Transverse colon (tissue), 4 donors: Measurements from ENCODE around the gene TMED1. TPM values are rescaled to one million over a fixed set of nuclear protein-coding genes. Genes with fewer than 3 reads are reported as not detected.

Source experiments
- DNase-seq: peaks from one replicate; pipeline ENCODE4 v3.0.0-alpha.2; 2019
- H3K27ac ChIP-seq, 4 donors: fragments of 200-600 bp; sonication (generic); 2 replicates each; pipeline ENCODE4 v1.5.1; 2016 to 2018; ENCODE audit warnings: inconsistent platforms in 4 of 4
- H3K27me3 ChIP-seq: fragments of 200-600 bp; sonication (generic); 2 replicates; pipeline ENCODE4 v1.5.1; 2017; ENCODE audit warnings: inconsistent platforms
- H3K36me3 ChIP-seq, 4 donors: fragments of 200-600 bp; sonication (generic); 2 replicates each; pipeline ENCODE4 v1.5.1; 2017 to 2019; ENCODE audit warnings: inconsistent platforms in 4 of 4
- H3K4me1 ChIP-seq, 4 donors: fragments of 200-600 bp; sonication (generic); 2 replicates each; pipeline ENCODE4 v1.5.1; 2017 to 2020; ENCODE audit warnings: inconsistent platforms in 4 of 4
- H3K4me3 ChIP-seq, 4 donors: fragments of 200-600 bp; sonication (generic); 1 replicate in 1 of 4; 2 replicates in 3 of 4; pipeline versions ENCODE4 v1.5.1 to v1.6.1; 2017 to 2019; ENCODE audit warnings: inconsistent platforms in 4 of 4
- H3K9me3 ChIP-seq, 2 donors: fragments of 200-600 bp; sonication (generic); 2 replicates each; pipeline ENCODE4 v1.5.1; 2017 to 2019; ENCODE audit warnings: inconsistent platforms in 2 of 2
- EP300 ChIP-seq: sonication (generic); formaldehyde crosslinking; IDR thresholded peaks from one replicate; pipeline ENCODE4 v1.6.1; 2017; ENCODE audit warnings: antibody characterized with exemption, low read depth
- POLR2A ChIP-seq: fragments of 450-650 bp; IDR thresholded peaks from one replicate; pipeline ENCODE4 v1.6.1; 2016; ENCODE audit warnings: antibody characterized with exemption, mild to moderate bottlenecking, moderate library complexity
- POLR2AphosphoS5 ChIP-seq, 3 donors: sonication (generic); formaldehyde crosslinking; IDR thresholded peaks; one replicate each; pipeline ENCODE4 v1.6.1; 2016; ENCODE audit warnings: antibody characterized with exemption in 3 of 3
- WGBS, 2 donors: methylation state at CpG; one replicate each; pipeline ENCODE4 v1.1.5; 2018; ENCODE audit warnings: low coverage in 1 of 2; 5-methylcytosine and 5-hydroxymethylcytosine counted together
- in situ Hi-C, 4 donors: fragments of 200-750 bp; cut with MboI; loops; one replicate each; pipeline versions ENCODE4 v1.15.0 to v1.15.1; 2017; ENCODE audit warnings: low sequenced_read_pairs in 3 of 4, low pct_ligation_motif_present in 1 of 4, low pct_unique_long_range_greater_than_20kb in 1 of 4
- intact Hi-C: fragments of 100-400 bp; cut with DNase I; formaldehyde crosslinking; loops from one replicate; pipeline ENCODE4 v1.15.1; 2023; ENCODE audit warnings: low total_unique reads
- total RNA-seq, 4 donors: library from RNA; depleted of rRNA; stranded (reverse); fragments of >200 nt; gene quantifications; one replicate each; pipeline ENCODE4 v1.1.0, GENCODE V29; 2016
- TF ChIP-seq, protein P1 (sequence below), 5 experiments: fragments of 200-600 bp in 3 of 5; fragments of 450-650 bp in 2 of 5; sonication (generic) in 3 of 5; IDR thresholded peaks; 1 replicate in 2 of 5; 2 replicates in 3 of 5; pipeline ENCODE4 v1.5.1; 2016 to 2017; ENCODE audit warnings: antibody characterized with exemption in 5 of 5, inconsistent platforms in 3 of 5, mild to moderate bottlenecking in 2 of 5, moderate library complexity in 1 of 5

TMED1 gene
- total RNA-seq, 4 donors from 2014 or later = 2.8 to 40.4 (median 24.4) TPM

DNA sequence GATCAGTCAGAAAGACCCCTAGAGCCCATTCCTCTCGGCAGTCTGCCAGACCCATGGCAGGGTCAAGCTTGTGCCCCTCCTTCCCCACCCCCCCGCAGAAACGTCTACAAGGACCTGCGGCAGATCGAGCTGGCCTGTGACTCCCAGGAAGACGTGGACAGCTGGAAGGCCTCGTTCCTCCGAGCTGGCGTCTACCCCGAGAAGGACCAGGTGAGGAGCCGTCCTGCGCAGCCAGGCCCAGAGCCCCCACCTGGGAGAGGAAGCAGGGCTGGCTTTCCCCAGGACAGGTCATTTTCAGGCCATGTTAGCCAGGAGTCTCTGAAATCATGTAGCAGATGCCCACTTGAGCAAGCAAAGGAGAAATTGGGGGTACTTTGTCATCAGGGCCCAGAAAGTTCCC lies 12.3 kb downstream of the TMED1 start:
- Histone ChIP-seq H3K36me3 (peaks cover 0 to 68% (median 33%) of the 10 kb centered on the region in 4 donors), H3K27me3 (no peaks in the 10 kb centered on the region), H3K4me3 (no peak overlapping the region), H3K27ac (no peak overlapping the region), H3K4me1 (no peaks in the 10 kb centered on the region), H3K9me3 (no peaks in the 10 kb centered on the region)
- intact Hi-C loops = no loop called here
- TF ChIP-seq EP300 (no peak), POLR2AphosphoS5 (IDR thresholded peaks at IDR 0.05) (no peak), POLR2A (no peak)
- TF ChIP-seq, protein P1, sequence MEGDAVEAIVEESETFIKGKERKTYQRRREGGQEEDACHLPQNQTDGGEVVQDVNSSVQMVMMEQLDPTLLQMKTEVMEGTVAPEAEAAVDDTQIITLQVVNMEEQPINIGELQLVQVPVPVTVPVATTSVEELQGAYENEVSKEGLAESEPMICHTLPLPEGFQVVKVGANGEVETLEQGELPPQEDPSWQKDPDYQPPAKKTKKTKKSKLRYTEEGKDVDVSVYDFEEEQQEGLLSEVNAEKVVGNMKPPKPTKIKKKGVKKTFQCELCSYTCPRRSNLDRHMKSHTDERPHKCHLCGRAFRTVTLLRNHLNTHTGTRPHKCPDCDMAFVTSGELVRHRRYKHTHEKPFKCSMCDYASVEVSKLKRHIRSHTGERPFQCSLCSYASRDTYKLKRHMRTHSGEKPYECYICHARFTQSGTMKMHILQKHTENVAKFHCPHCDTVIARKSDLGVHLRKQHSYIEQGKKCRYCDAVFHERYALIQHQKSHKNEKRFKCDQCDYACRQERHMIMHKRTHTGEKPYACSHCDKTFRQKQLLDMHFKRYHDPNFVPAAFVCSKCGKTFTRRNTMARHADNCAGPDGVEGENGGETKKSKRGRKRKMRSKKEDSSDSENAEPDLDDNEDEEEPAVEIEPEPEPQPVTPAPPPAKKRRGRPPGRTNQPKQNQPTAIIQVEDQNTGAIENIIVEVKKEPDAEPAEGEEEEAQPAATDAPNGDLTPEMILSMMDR (IDR thresholded peaks at IDR 0.05) = no peak
- in situ Hi-C loops = no loop called here
- DNase-seq = no peak
- WGBS, 2 donors = 90% methylated on average over 9 of the region's 12 CpGs; no CpG with 5 or more reads in 1 of the 2 donors

DNA sequence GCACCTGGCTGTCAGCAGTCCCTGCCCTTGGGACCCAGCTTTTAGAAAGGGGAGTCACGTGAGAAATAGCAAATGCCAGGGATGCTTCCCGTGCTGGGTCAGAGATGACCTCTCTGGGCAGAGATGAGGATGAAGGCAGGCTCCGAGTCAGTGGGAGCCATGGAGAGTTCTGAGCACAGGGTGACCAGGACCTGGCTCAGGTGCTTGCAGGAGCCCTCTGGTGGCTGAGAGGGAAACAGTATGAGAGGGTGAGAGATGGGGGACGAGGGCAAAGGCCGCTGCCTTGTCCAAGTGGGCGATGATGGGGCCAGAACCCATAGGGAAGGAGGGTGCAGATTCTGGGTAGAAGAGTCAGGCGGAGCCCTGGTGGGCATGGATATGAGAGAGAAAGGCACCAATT lies 15.8 kb downstream of the TMED1 start:
- H3K27ac ChIP-seq = no peak overlapping the region
- DNase-seq = no peak
- intact Hi-C loops = no loop called here
- H3K9me3 ChIP-seq = no peaks in the 10 kb centered on the region
- H3K27me3 ChIP-seq = no peaks in the 10 kb centered on the region
- in situ Hi-C loops = no loop called here
- 80 to 89% methylated on average over 2 to 7 of the region's 7 CpGs for WGBS, 2 donors
- H3K4me3 ChIP-seq = no peak overlapping the region
- no peak for TF ChIP-seq POLR2AphosphoS5 (IDR thresholded peaks at IDR 0.05)
- no peak for TF ChIP-seq EP300
- TF ChIP-seq, protein P1 (IDR thresholded peaks at IDR 0.05) = no peak
- no peak for TF ChIP-seq POLR2A
- peaks cover 0 to 7% (median 0%) of the 10 kb centered on the region in 4 donors for H3K4me1 ChIP-seq
- H3K36me3 ChIP-seq = peaks cover 0 to 41% (median 19%) of the 10 kb centered on the region in 4 donors

DNA sequence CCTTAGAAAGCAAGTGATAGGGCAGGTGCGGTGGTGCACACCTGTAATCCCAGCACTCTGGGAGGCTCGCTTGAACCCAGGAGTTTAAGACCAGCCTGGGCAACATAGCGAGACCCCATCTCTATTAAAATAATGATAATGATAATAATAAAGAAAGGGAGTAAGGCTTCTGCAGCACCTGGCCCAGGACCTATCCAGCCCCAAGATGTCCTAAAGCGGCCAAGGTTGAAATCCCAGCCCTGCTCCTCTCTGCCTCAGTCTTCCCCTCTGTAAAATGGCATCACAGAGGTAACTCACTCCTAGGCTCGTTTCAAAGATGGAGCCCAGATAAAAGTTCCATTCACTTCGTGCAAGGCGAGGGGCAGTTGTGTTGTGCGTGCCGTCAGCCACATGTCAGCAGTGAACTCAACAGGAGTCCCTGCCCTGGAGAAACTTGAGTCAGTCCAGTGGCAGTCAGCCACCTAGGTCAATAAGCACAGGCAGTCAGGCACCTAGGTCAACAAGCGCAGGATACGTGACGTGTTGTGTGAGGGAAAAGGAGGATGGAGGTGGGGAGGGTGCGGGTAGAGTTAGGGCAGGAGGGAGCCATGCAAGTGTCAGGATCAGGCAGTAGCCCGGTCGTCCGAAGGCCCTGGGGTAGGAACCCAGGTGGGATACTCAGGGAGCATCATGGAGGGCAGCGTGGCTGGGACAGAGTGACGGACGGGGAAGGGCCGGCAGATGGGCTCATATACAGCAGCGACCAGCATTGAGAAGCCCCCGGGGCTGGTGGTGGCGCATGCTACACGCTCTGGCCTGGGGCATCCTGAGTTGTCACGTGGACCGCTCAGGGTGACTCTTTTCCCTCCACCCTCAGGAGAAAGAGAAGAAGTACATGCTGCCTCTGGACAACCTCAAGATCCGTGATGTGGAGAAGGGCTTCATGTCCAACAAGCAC lies 16.6 kb downstream of the TMED1 start:
- in situ Hi-C loops = no loop called here
- 92% methylated on average over 27 of the region's 27 CpGs; no CpG with 5 or more reads in 1 of the 2 donors for WGBS, 2 donors
- peak overlapping the region in 1 of 4 donors; percentile 87 for H3K27ac ChIP-seq
- H3K27me3 ChIP-seq = no peaks in the 10 kb centered on the region
- no peaks in the 10 kb centered on the region for H3K9me3 ChIP-seq
- no peak overlapping the region for H3K4me3 ChIP-seq
- intact Hi-C loops = loop anchor here (5.0 kb wide), 1 partner anchor 423 kb away; no protein-coding TSS in a partner anchor
- H3K4me1 ChIP-seq = peaks cover 0 to 7% (median 0%) of the 10 kb centered on the region in 4 donors
- peaks cover 0 to 39% (median 15%) of the 10 kb centered on the region in 4 donors for H3K36me3 ChIP-seq
- no peak for DNase-seq
- no peak for TF ChIP-seq EP300
- TF ChIP-seq, protein P1 (IDR thresholded peaks at IDR 0.05) = no peak
- no peak for TF ChIP-seq POLR2AphosphoS5 (IDR thresholded peaks at IDR 0.05)
- TF ChIP-seq POLR2A = no peak

DNA sequence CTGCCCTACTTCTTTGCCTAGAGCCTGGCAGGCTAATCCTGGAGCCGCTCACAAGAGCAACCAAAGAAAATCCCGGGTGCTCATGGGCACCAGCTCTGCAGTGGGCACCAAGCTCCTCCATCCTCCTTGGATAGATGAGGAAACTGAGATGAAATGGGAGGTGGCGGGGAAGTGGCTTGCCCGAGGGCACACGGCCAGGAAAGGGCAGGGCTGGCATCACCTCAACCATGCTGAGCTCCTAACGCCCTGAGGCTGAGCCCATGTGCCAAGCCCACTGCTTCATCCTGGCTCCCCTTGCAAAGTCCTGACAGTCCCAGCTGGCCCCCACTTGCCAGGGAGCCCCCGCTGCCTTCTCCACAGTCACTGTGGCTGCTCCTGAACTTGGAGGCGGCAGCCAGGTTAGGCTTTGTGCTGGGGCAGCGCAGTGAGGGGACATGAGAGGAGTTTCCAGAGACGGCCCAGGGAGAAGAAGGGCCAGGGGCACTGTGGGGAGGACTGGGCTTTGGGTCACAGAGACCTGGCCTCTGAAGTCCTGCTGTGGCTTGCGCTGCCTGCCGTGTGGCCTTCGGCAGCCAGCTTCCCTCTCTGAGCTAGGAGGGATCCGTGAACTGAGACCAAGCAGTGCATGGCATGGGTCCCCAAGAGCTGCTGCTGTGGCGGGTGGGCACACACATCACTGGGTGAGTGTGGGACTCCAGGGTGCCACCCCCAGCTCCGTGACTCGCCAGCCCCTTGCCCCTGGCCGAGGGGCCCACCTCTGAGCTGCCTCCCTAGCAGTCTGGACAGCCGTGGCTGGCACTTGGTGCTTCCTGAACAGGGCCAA lies 17.5 kb downstream of the TMED1 start:
- no peak for TF ChIP-seq EP300
- TF ChIP-seq POLR2AphosphoS5 (IDR thresholded peaks at IDR 0.05) = no peak
- TF ChIP-seq, protein P1 (IDR thresholded peaks at IDR 0.05) = no peak
- no peak for TF ChIP-seq POLR2A
- in situ Hi-C loops (no loop called here), intact Hi-C loops (loop anchor here (5.0 kb wide), 1 partner anchor 424 kb away; no protein-coding TSS in a partner anchor)
- 94% methylated on average over 19 of the region's 19 CpGs; no CpG with 5 or more reads in 1 of the 2 donors for WGBS, 2 donors
- no peaks in the 10 kb centered on the region for H3K9me3 ChIP-seq
- H3K27me3 ChIP-seq = no peaks in the 10 kb centered on the region
- peaks cover 0 to 37% (median 14%) of the 10 kb centered on the region in 4 donors for H3K36me3 ChIP-seq
- DNase-seq = no peak
- peaks cover 0 to 7% (median 0%) of the 10 kb centered on the region in 4 donors for H3K4me1 ChIP-seq
- H3K4me3 ChIP-seq = no peak overlapping the region
- H3K27ac ChIP-seq = peak overlapping the region; percentile 64 to 87 (median 78)
